Parathyroid adenoma (tissue), 2 donors: ENCODE data around the gene FGF11.

ENCODE experiments used
- H2AFZ ChIP-seq: fragments of 300-600 bp; sonication (generic); one replicate; pipeline ENCODE4 v1.7.0; 2017; ENCODE audit warnings: antibody characterized with exemption, mild to moderate bottlenecking
- H3K27ac ChIP-seq: fragments of 300-600 bp; sonication (generic); one replicate; pipeline ENCODE4 v1.7.0; 2017
- H3K27me3 ChIP-seq: fragments of 300-600 bp; sonication (generic); one replicate; pipeline ENCODE4 v1.7.0; 2017; ENCODE audit warnings: low read length; ENCODE audit not compliant: control insufficient read depth, insufficient read depth
- H3K36me3 ChIP-seq: fragments of 300-600 bp; sonication (generic); one replicate; pipeline ENCODE4 v1.7.0; 2017; ENCODE audit warnings: low read length; ENCODE audit not compliant: control insufficient read depth, insufficient read depth
- H3K4me1 ChIP-seq: fragments of 300-600 bp; sonication (generic); one replicate; pipeline ENCODE4 v1.7.0; 2017; ENCODE audit warnings: control low read depth
- H3K4me2 ChIP-seq: fragments of 300-600 bp; sonication (generic); one replicate; pipeline ENCODE4 v1.7.0; 2017; ENCODE audit warnings: low read length
- H3K4me3 ChIP-seq: fragments of 300-600 bp; sonication (generic); one replicate; pipeline ENCODE4 v1.7.0; 2017; ENCODE audit warnings: low read depth, low read length
- H3K79me2 ChIP-seq: fragments of 300-600 bp; sonication (generic); one replicate; pipeline ENCODE4 v1.7.0; 2017; ENCODE audit warnings: control low read depth
- H3K9ac ChIP-seq: fragments of 300-600 bp; sonication (generic); one replicate; pipeline ENCODE4 v1.7.0; 2017; ENCODE audit warnings: mild to moderate bottlenecking
- H3K9me3 ChIP-seq: fragments of 300-600 bp; sonication (generic); one replicate; pipeline ENCODE4 v1.7.0; 2017; ENCODE audit warnings: low read length; ENCODE audit not compliant: control insufficient read depth
- CTCF ChIP-seq: fragments of 300-600 bp; sonication (generic); IDR thresholded peaks from one replicate; pipeline ENCODE4 v1.7.0; 2017; ENCODE audit warnings: antibody characterized with exemption, mild to moderate bottlenecking
- donor health status: primary hyperparathyroidism.

Gene FGF11

GRCh38 chr17:7438656-7439460 lies 454 bp upstream of the FGF11 start:
- Histone ChIP-seq H3K36me3 (no peaks in the 10 kb centered on the region), H3K4me3 (peak overlapping the region; percentile 7), H3K4me2 (no peak overlapping the region), H3K27me3 (no peaks in the 10 kb centered on the region), H3K9ac (no peak overlapping the region), H2AFZ (no peak overlapping the region), H3K4me1 (peaks cover 10% of the 10 kb centered on the region), H3K79me2 (no peaks in the 10 kb centered on the region), H3K9me3 (no peaks in the 10 kb centered on the region), H3K27ac (no peak overlapping the region)
- TF ChIP-seq CTCF: no peak

- Histone ChIP-seq H3K79me2 (no peaks in the 10 kb centered on the region), H3K27ac (peak overlapping the region; percentile 13), H3K4me3 (peak overlapping the region; percentile 76), H2AFZ (peak overlapping the region; percentile 88), H3K4me1 (peaks cover 10% of the 10 kb centered on the region), H3K4me2 (peak overlapping the region; percentile 99), H3K9ac (no peak overlapping the region), H3K36me3 (no peaks in the 10 kb centered on the region), H3K27me3 (no peaks in the 10 kb centered on the region), H3K9me3 (no peaks in the 10 kb centered on the region)
- no peak for TF ChIP-seq CTCF
Measured at GRCh38 chr17:7440113-7440833, 961 bp downstream of the FGF11 start.

- Histone ChIP-seq H2AFZ (peak overlapping the region; percentile 88), H3K4me3 (peak overlapping the region; percentile 76), H3K27me3 (no peaks in the 10 kb centered on the region), H3K4me1 (peaks cover 12% of the 10 kb centered on the region), H3K9me3 (no peaks in the 10 kb centered on the region), H3K36me3 (no peaks in the 10 kb centered on the region), H3K4me2 (peak overlapping the region; percentile 99), H3K9ac (no peak overlapping the region), H3K27ac (peak overlapping the region; percentile 13), H3K79me2 (no peaks in the 10 kb centered on the region)
- TF ChIP-seq CTCF: no peak
Measured at GRCh38 chr17:7440834-7441195, 1.5 kb downstream of the FGF11 start.

DNA sequence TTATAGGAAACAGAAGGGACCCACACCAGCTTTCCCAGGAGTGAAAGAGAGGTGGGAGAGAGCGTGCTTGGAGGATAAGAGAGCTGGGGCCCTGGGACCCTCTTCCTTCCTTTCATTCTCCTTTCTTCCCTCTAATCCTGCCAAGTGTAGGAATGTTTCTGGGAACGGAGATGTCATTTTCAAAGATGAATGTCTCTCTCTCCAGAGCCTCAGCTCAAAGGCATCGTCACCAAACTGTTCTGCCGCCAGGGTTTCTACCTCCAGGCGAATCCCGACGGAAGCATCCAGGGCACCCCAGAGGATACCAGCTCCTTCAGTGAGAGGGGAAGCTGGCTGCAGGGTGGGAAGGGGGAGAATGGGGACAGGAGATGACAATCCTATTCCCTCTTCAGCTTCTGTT lies 2.0 kb downstream of the FGF11 start:
- H3K27me3 ChIP-seq: no peaks in the 10 kb centered on the region
- no peak overlapping the region for H3K9ac ChIP-seq
- H3K9me3 ChIP-seq: no peaks in the 10 kb centered on the region
- no peak for TF ChIP-seq CTCF
- H3K27ac ChIP-seq: peak overlapping the region; percentile 13
- peaks cover 12% of the 10 kb centered on the region for H3K4me1 ChIP-seq
- peak overlapping the region; percentile 88 for H2AFZ ChIP-seq
- peak overlapping the region; percentile 99 for H3K4me2 ChIP-seq
- no peaks in the 10 kb centered on the region for H3K36me3 ChIP-seq
- H3K79me2 ChIP-seq: no peaks in the 10 kb centered on the region
- H3K4me3 ChIP-seq: peak overlapping the region; percentile 76
